GM21367 (cell line): ENCODE data around the gene SFT2D3.

Experiments used
- ATAC-seq: cut with Tn5 transposase; IDR thresholded peaks from one replicate; pipeline ENCODE4 v1.9.1; 2021; ENCODE audit not compliant: unreplicated experiment

Gene SFT2D3

GRCh38 chr2:127706215-127706990 is 5.1 kb downstream of the SFT2D3 start:
- no peak for ATAC-seq

GRCh38 chr2:127707890-127708648 is 6.8 kb downstream of the SFT2D3 start:
- ATAC-seq = no peak

- ATAC-seq = no peak
These were observed 8.0 kb downstream of the SFT2D3 start for GRCh38 chr2:127709336-127709735.

GRCh38 chr2:127712999-127713398 is 11.7 kb downstream of the SFT2D3 start:
- no peak for ATAC-seq

- ATAC-seq = no peak
These were observed 12.3 kb downstream of the SFT2D3 start for GRCh38 chr2:127713562-127713961.

- ATAC-seq = no peak
These were observed 14.6 kb downstream of the SFT2D3 start for GRCh38 chr2:127715778-127716449.

- no peak for ATAC-seq
These were observed 17.0 kb downstream of the SFT2D3 start for GRCh38 chr2:127718271-127718670.

GRCh38 chr2:127719301-127720218 is 18.3 kb downstream of the SFT2D3 start:
- no peak for ATAC-seq

GRCh38 chr2:127721311-127721977 is 20.1 kb downstream of the SFT2D3 start:
- no peak for ATAC-seq

GRCh38 chr2:127721978-127722355 is 20.7 kb downstream of the SFT2D3 start:
- no peak for ATAC-seq

GRCh38 chr2:127722807-127723206 is 21.5 kb downstream of the SFT2D3 start:
- ATAC-seq = no peak

- no peak for ATAC-seq
These were observed 25.0 kb downstream of the SFT2D3 start for GRCh38 chr2:127726158-127726880.

GRCh38 chr2:127733113-127733815 is 32.0 kb downstream of the SFT2D3 start:
- ATAC-seq = no peak

- ATAC-seq = no peak
These were observed 32.7 kb downstream of the SFT2D3 start for GRCh38 chr2:127733816-127734537.

- ATAC-seq = no peak
These were observed 33.7 kb downstream of the SFT2D3 start for GRCh38 chr2:127735044-127735443.

GRCh38 chr2:127735537-127736399 is 34.5 kb downstream of the SFT2D3 start:
- no peak for ATAC-seq

GRCh38 chr2:127737892-127738291 is 36.6 kb downstream of the SFT2D3 start:
- ATAC-seq = no peak
